ENCODE data around the gene EXD3.

Gene EXD3

GRCh38 chr9:137409515-137409914 lies 13.4 kb downstream of the EXD3 start:
- DNase-seq: no peak

GRCh38 chr9:137408651-137409405 lies 14.1 kb downstream of the EXD3 start:
- no peak for DNase-seq

DNA sequence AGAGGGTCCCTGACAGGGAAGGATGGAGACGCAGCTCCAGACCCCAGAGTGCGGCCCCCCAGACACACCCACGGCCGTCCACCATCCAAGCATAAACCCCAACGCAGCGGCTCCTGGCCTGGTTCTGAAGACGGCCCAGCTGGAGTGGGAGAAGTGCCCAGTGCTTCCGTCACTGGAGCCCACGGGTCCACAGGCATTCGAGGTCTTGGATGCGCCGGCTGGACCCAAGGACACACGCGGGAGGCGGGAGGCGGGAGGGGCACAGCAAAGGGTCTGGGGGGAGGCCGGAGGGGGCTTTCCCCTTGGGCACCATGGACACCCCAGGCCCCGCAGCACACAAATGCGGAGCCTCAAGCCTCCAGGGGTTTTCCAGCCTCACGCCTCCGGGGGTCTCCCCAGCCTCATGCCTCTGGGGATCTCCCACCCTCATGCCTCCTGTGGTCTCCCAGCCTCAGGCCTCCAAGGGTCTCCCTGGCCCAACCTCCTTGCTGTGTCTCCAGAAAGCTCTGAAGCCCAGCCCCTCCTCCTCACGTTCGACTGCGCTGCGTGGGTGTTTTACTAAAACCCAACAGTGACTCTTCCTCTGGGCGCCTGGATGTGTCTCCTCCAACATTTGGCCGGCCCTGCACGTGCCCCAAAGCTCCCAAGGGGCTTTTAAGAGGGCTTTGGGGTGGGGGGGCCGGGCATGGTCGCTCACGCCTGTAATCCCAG lies 15.2 kb downstream of the EXD3 start:
- DNase-seq: no peak

- peak; percentile 28 for DNase-seq
Measured at GRCh38 chr9:137406876-137407589, 15.9 kb downstream of the EXD3 start.

DNA sequence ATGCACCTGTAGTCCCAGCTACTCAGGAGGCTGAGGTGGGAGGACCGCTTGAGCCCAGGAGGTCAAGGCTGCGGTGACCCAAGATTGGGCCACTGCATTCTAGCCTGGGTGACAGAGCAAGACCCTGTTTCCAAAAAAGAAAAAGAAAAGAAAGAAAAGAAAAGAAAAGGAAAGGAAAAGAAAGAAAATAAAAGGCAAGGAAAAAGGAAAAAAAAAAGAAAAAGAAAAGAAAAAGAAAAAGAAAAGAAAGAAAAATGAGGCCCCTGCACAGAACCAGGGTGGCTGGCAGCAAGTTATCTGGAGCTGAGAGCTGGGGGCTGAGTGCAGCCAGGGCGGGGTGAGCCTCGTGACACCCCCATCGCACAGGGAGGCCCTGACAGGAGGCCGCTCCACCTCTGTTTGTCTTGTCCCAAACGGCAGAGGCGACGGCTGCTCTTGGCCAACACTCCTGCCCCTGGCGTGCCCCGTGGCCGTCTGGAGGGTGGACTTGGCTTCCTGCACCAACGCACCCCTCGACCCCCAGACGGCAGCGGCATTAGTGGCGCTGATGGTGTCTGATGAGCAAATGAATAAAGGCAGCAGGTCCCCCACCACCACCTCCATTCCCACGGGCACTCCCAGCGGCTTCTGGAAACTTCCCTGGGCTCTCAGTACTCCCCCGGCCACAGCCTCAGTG lies 16.7 kb downstream of the EXD3 start:
- DNase-seq: no peak

- no peak for DNase-seq
Measured at GRCh38 chr9:137405677-137406081, 17.3 kb downstream of the EXD3 start.

DNA sequence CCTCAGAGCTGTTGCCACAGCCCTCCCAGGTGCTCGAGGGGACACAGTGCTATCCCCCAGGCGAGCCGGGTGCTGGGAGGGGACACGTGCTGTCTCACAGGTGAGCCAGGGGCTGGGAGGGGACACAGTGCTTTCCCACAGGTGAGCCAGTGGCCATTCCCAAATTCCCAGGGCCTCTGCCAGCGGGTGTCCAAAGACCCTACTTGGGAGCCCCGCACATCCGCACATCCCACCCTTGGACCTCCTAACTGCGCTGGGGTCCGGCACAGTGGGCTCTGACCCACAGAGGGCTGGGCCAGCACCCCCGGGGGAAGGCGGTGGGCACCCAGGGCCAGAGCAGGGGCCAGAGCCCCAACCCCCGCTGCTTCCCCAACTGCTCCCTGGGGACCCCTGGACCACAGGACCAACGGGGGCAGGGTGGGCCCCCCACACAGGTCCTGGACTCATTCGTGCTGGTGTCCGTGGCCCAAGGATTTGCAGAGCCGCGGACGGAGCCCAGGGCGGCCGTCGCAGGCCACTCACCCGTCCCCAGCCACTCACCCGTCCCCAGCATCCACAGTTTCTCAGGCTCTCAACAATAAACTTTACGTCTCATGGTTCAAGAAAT lies 17.9 kb downstream of the EXD3 start:
- DNase-seq: no peak

DNA sequence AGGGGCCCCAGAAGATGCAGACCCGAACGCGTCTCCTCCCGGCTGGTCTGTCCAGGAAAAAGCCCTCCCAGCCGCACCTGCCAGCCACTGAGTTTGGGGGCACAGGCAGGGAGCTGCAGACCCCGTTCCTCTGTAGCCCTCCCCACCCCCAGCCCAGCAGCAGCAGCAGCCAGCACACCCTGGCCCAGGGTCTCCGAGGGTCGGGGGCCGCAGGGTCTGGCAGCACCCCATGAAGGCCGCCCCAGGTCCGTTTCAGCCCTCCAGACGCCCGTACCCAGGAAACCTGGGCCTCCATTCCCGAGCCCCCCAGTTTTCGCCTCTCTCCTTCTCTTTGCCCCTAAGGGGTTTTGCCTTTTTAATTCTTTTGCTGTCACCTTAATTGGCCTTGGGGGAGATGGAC lies 19.7 kb downstream of the EXD3 start:
- no peak for DNase-seq

DNA sequence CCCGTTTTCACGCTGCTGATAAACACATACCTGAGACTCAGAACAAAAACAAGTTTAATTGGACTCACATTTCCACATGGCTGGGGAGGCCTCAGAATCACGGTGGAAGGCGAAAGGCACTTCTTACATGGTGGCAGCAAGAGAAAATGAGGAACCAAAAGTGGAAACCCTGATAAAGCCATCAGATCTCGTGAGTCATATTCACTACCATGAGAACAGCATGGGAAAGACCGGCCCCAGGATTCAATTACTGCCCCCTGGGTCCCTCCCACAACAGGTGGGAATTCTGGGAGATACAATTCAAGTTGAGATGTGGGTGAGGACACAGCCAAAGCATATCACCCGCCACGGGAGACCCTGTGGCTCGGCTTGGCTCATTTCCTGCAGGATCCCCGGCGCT lies 20.2 kb downstream of the EXD3 start:
- no peak for DNase-seq

GRCh38 chr9:137398561-137399468 lies 24.1 kb downstream of the EXD3 start:
- no peak for DNase-seq

GRCh38 chr9:137397675-137398423 lies 25.1 kb downstream of the EXD3 start:
- DNase-seq: no peak

DNA sequence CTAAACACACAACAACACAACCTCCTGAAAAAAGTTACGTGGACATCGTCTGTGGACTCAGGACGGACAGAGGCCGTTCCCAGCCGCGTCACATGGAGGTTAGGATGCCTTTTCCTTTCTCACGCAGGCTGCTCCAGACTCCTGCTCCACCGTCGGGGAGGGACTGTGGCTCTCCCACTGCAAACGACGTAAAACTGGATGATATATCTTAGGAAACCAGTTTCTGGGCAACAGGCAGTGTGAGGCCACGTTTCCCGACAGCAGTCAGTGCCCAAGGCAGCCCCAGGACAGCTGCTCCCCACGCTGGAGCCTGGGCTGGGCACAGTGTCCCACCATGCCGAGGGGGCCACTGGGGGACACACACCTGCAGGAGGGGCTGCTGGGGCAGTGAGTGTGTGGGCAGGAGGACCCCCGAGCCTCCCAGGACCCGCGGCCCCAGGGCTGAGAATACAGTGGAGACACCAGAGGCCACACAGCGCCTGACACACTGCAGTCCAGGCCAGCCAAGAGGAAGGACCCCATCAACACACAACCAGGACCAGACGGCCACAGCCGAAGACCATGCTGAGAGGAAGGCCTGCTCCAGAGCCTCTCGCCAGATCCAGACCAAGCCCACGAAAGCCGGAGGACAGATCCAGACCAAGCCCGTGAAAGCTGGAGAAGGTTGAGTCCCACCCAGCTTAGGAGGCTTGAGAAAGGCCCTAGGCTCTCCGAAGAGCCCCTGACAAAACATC lies 26.2 kb downstream of the EXD3 start:
- DNase-seq: no peak

DNA sequence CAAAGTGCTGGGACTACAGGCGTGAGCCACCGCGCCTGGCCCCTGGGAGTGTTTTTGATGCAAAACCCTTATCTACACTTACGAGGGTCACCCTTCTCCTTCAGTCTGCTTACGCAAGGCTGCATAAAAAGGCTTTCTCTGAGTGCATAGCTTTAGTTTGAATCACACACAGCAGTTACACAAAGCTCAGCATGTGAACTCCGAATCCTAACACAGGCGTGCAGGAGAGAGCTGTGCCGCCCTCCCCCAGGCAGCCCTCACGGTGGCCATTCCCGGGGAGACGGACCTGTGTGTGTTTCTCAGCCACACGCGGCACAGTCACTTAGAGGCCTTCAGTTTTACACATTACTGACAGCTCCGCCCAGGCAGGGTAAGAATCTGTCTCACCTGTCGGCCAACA lies 26.7 kb downstream of the EXD3 start:
- no peak for DNase-seq

DNA sequence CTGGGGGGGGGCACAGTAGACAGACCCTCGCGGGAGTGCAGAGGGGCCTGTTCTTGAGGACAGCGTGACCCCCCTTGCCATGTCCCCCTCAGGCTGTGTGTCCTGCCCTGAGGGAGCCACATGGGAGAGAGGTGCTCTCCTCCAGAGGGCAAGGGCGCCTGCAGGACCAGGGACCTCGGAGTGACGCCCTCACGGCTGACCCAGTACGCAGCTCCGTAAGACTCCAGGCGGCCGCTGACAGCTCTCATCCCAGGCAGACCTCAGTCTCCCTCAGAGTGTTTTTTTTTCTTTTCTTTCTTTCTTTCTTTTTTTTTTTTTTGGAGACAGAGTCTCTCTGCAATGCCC lies 27.3 kb downstream of the EXD3 start:
- no peak for DNase-seq

DNA sequence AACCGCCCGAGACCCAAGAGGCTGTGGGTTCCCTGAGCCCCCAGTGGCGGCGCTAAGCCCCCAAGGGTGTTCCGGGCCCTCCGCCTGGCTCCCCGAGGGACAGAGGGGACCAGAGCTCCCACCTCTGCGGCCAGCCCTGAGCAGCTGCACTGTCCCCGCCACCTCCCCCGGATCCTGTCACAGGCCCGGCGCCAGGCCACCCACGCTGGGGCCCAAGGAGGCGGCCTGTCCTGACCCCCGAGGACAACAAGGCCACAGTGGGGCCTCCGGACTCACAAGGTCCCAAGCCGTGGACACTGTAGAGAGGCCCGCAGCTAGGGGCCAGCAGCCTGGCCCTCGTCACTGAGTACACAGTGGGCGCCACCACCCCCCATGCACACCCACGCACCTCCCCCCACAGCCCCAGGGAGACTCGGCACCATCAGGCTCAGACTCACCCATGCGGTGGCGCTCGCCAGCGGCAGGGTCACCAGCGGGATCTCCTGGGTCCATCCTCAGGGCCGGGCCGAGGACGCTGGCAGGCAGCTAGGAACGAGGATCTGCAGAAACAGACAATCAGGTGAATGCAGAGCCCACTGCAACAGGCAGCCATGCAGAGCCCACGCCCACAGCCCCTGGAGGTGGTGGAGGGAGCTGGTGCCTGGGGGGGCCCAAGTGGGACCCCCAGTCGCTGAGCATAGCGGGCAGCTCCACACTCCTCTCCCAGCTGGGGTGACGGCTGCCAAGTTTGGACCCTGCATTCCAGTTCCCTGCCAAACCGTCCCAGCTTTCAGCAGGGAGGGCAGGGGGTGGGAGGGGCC lies 27.9 kb downstream of the EXD3 start:
- no peak for DNase-seq

DNA sequence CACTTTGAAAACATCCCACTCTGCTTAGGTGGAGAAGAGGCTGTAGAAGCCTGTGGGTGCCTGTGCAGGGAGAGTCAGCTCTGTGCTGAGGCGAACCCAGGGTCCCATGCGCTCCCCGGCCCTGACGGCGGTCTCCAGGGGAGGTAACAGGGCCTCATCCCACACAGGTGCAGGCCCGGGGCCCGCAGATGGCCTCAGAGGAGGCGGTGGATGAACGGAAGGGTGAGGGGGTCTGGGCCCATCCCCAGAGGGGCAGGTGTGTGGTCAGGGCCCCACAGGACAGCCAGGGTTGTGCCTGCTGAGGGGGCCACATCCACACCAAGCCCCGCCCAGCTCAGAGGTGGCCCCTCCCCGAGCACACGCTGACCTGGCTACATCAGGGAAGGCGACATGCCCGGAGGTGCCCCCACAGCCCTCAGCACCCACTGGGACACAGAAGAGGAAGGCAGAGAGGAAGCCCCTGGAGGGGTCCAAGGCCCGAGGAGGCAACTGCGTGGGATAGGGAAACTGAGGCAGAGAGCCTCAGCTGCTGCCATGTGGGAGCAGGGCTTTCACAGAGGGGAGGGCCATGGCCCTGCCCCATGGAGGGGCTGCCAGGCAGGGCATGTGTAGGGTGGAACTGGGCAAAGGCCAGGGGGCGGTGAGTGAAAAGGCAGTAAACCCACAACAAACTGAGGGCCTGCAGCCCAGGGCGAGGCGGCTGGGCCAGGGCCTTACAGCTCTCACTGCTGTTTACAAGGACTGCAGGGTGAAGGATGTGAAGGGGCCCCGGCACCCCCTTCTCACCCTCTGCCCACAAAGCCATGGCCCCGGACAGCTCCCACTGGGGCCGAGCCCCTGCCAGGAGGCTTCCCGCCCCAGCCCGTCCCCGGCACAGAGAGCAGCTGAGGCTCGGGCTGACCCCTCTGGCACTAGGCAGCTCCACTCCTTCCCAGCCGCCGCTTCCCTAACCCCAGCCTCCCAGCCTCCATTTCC lies 29.5 kb downstream of the EXD3 start:
- no peak for DNase-seq

GRCh38 chr9:137392232-137393007 lies 30.5 kb downstream of the EXD3 start:
- DNase-seq: no peak

GRCh38 chr9:137391411-137391754 lies 31.6 kb downstream of the EXD3 start:
- DNase-seq: no peak
